OCI-LY7 (cell line): ENCODE measurements around the gene SLC17A2.

Experiments
- CTCF ChIP-seq: fragments of 200-600 bp; sonication (generic); conservative IDR thresholded peaks from 2 replicates; pipeline ENCODE4 v1.5.1; 2014; ENCODE audit warnings: mild to moderate bottlenecking, antibody characterized with exemption, low read length, moderate library complexity, mixed read lengths
- EZH2phosphoT487 ChIP-seq: fragments of 200-600 bp; sonication (generic); IDR thresholded peaks from 2 replicates; pipeline ENCODE4 v1.6.1; 2018; ENCODE audit warnings: low read depth, borderline replicate concordance, mild to moderate bottlenecking, mixed run types, antibody characterized with exemption, low read length, moderate library complexity, mixed read lengths

- no peak for TF ChIP-seq CTCF
- TF ChIP-seq EZH2phosphoT487 = no peak
Observed at GRCh38 chr6:25899123-25899522, 31.4 kb downstream of the SLC17A2 start.
